Glutamatergic neuron (in vitro differentiated cells): ENCODE data around the gene TP53RK. TPM values are rescaled to one million over a fixed set of nuclear protein-coding genes. Genes with fewer than 3 reads are reported as not detected.

ENCODE experiments used
- DNase-seq: peaks from one replicate; pipeline ENCODE4 v3.0.0; 2022
- H3K27ac Mint-ChIP-seq: one replicate; pipeline ENCODE4 v1.8.0; 2020; ENCODE audit warnings: mild to moderate bottlenecking, mixed read lengths, inconsistent platforms; ENCODE audit not compliant: unreplicated experiment
- H3K27me3 Mint-ChIP-seq: one replicate; pipeline ENCODE4 v1.8.0; 2020; ENCODE audit warnings: mild to moderate bottlenecking, moderate library complexity, mixed read lengths, inconsistent platforms; ENCODE audit not compliant: unreplicated experiment
- H3K36me3 Mint-ChIP-seq: one replicate; pipeline ENCODE4 v1.8.0; 2020; ENCODE audit warnings: mild to moderate bottlenecking, mixed read lengths, inconsistent platforms; ENCODE audit not compliant: unreplicated experiment
- H3K4me1 Mint-ChIP-seq: one replicate; pipeline ENCODE4 v1.8.0; 2020; ENCODE audit warnings: mild to moderate bottlenecking, low read depth, mixed read lengths, inconsistent platforms; ENCODE audit not compliant: unreplicated experiment
- H3K4me3 Mint-ChIP-seq: one replicate; pipeline ENCODE4 v1.8.0; 2020; ENCODE audit warnings: mild to moderate bottlenecking, mixed read lengths, inconsistent platforms; ENCODE audit not compliant: unreplicated experiment
- H3K9me3 Mint-ChIP-seq: one replicate; pipeline ENCODE4 v1.8.0; 2020; ENCODE audit warnings: mild to moderate bottlenecking, moderate library complexity, mixed read lengths, inconsistent platforms; ENCODE audit not compliant: unreplicated experiment
- CTCF ChIP-seq: fragments of 200-600 bp; sonication (generic); IDR thresholded peaks from one replicate; pipeline ENCODE4 v1.5.0; 2021; ENCODE audit not compliant: partially characterized antibody, unreplicated experiment
- total RNA-seq: library from RNA; stranded (reverse); fragmentation: NEBNext Ultra II Directional; extraction: Animal tissue kit (Norgen Biotek cat#: 25700); gene quantifications from one replicate; pipeline ENCODE4 v1.2.1, GENCODE V29; 2021; ENCODE audit not compliant: unreplicated experiment

TP53RK gene
- total RNA-seq, 1 donor from 2014 or later, result 19.0 TPM

- Mint-ChIP-seq H3K9me3 (peaks cover 11% of the 10 kb centered on the region), H3K36me3 (no peaks in the 10 kb centered on the region), H3K4me1 (peaks cover 18% of the 10 kb centered on the region), H3K4me3 (no peak overlapping the region), H3K27ac (no peak overlapping the region), H3K27me3 (peaks cover 11% of the 10 kb centered on the region)
- no peak for TF ChIP-seq CTCF
- DNase-seq, result no peak
Measured at GRCh38 chr20:46638898-46639274, 50.4 kb downstream of the TP53RK start.

DNA sequence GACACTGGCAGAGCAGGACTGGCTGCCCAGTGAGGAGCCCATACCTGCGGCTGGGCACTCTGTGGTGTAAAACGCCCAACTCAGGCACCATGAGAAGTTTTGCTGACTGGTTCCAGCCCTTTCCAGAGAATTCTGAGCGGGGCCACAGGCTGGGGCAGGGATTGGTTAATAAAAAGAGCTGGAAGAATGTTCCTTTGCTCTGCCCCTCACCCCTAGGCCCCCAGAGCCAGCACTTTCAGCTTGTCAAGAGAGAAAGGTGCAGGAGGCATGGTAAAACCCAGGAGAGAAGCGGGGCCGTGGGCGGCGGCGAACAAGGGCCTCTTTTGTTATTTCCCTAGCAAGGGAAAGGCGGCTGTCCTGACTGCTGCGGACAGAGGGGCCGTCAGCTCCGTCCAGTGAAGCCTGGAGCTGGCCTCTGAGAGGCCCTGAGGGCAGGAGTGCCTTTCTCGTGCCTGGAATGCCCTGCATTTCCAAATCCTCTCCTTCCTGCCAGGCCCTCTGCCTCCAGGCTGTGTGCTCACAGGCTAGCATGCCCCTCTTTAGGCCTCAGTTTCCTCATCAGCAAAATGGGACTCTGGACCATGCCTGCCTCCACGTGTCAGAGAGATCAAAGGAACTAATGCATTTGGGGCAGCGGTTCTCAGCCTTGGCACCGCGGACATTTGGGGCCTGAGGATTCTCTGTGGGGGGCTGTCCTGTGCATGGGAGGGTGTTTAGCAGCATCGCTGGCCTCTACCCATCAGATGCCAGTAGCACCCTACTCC lies 50.9 kb downstream of the TP53RK start:
- peaks cover 10% of the 10 kb centered on the region for H3K9me3 Mint-ChIP-seq
- no peak for DNase-seq

DNA sequence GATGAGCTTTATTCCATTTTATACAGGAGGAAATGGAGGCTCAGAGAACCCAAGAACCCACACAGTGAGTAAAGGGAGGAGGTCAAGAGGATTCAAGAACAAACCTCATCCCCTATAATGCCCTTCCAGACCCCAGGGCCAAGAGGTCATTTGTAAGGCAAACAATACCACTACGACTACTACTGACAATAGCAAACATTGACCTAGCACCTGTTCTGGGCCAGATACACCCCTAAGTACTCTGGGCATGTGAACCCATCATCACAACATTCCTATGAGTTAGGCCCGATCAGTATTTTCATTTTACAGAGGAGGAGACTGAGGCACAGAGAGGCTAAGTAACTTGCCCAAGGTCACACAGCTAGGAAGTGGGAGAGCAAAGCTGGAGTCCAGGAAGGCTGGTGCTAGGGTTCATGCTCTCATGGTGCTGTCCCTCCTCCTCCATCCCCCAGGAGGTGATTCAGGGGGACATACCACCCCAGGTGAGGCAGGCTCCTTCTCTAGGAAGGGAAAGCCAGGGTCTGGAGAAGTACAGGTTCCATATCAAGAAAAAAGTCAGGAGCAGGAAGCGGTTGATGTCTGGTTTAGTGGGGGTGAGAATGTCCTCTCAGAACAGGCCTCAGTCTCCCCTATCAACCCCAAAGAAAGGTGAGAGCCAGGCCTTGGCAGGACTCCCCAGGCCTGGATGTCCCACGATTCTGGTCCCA lies 51.7 kb downstream of the TP53RK start:
- Mint-ChIP-seq H3K4me1 (peaks cover 9% of the 10 kb centered on the region), H3K9me3 (peaks cover 2% of the 10 kb centered on the region), H3K27ac (no peak overlapping the region), H3K27me3 (peaks cover 3% of the 10 kb centered on the region), H3K4me3 (no peak overlapping the region), H3K36me3 (no peaks in the 10 kb centered on the region)
- DNase-seq, result no peak
- TF ChIP-seq CTCF, result no peak

More for the DNA sequence above, 50.9 kb downstream of the TP53RK start:
- no peak for TF ChIP-seq CTCF
- no peak overlapping the region for H3K27ac Mint-ChIP-seq
- peaks cover 14% of the 10 kb centered on the region for H3K4me1 Mint-ChIP-seq
- H3K36me3 Mint-ChIP-seq, result no peaks in the 10 kb centered on the region
- H3K27me3 Mint-ChIP-seq, result peaks cover 9% of the 10 kb centered on the region
- no peak overlapping the region for H3K4me3 Mint-ChIP-seq

- H3K27me3 Mint-ChIP-seq, result no peaks in the 10 kb centered on the region
- no peak overlapping the region for H3K27ac Mint-ChIP-seq
- no peak for DNase-seq
- no peaks in the 10 kb centered on the region for H3K36me3 Mint-ChIP-seq
- TF ChIP-seq CTCF, result no peak
- no peak overlapping the region for H3K4me3 Mint-ChIP-seq
- H3K4me1 Mint-ChIP-seq, result peaks cover 5% of the 10 kb centered on the region
- H3K9me3 Mint-ChIP-seq, result no peaks in the 10 kb centered on the region
Measured at GRCh38 chr20:46637020-46637419, 52.2 kb downstream of the TP53RK start.

- H3K4me3 Mint-ChIP-seq, result no peak overlapping the region
- H3K27me3 Mint-ChIP-seq, result no peaks in the 10 kb centered on the region
- DNase-seq, result no peak
- peaks cover 1% of the 10 kb centered on the region for H3K4me1 Mint-ChIP-seq
- H3K9me3 Mint-ChIP-seq, result no peaks in the 10 kb centered on the region
- H3K36me3 Mint-ChIP-seq, result no peaks in the 10 kb centered on the region
- H3K27ac Mint-ChIP-seq, result no peak overlapping the region
- TF ChIP-seq CTCF, result no peak
Measured at GRCh38 chr20:46636514-46636913, 52.7 kb downstream of the TP53RK start.
